ENCODE measurements around the gene MYRIP.
"Not testable (repeated sequence)": the region's sequence is repeated elsewhere in the genome, so short reads cannot be mapped to it uniquely, and the experiment has no call there.

Gene MYRIP

DNA sequence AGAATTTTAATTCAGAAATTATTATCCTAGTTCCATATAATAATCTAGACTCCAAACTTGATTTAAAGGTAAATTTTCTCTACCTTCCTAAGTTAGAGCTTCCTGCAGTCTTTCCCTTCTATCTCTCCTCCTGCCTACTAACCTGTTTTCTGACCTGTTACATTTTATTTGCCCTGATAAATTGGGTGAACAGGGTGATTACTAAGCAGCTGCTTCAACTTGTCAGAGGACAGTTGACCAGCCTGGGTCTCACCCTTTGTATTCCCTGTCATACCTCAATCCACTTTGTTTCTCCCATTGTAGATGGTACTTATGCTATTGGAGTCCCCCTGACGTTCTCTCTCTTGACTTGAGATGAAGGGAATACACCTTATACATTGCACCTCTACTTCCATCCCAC lies 28.4 kb upstream of the MYRIP start:
- no peak overlapping the region for H3K27ac ChIP-seq (ENCODE audit: insufficient read depth, low read length, poor library complexity, severe bottlenecking)
- no peaks in the 10 kb centered on the region for H3K36me3 ChIP-seq (ENCODE audit: control insufficient read depth, insufficient read depth, low read length)
- H3K4me3 ChIP-seq (ENCODE audit: insufficient read depth, low read depth, low read length, poor library complexity, severe bottlenecking): no peak overlapping the region
- no peaks in the 10 kb centered on the region for H3K9me3 ChIP-seq (ENCODE audit: control insufficient read depth, low read length)
- no peaks in the 10 kb centered on the region for H3K27me3 ChIP-seq (replicated peaks; ENCODE audit: control insufficient read depth, insufficient read depth, low read length, poor library complexity, severe bottlenecking)
- DNase-seq: no peak
- no peaks in the 10 kb centered on the region for H3K4me1 ChIP-seq (ENCODE audit: control insufficient read depth, insufficient read depth, low read length, poor library complexity, severe bottlenecking)

DNA sequence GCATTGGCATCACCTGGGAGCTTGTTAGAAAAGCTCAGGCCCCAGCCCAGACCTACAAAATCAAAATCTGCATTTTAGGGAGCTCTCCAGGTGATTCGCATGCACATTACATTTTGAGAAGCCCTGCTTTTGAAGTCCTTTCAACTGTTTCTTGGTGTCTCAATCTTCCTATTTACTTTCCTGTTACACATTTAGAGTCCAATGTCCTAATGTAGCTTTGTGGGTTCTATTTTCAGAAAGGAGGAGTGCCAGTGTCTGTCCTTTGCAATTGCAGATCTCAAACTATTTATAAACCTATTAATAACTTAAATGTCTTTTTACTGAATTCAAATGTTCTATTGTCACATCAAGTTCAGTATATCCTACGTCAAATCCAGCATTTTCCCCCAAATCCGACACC lies 27.8 kb upstream of the MYRIP start:
- H3K36me3 ChIP-seq (ENCODE audit: control insufficient read depth, insufficient read depth, low read length): no peaks in the 10 kb centered on the region
- no peak overlapping the region for H3K4me3 ChIP-seq (ENCODE audit: insufficient read depth, low read depth, low read length, poor library complexity, severe bottlenecking)
- H3K27me3 ChIP-seq (replicated peaks; ENCODE audit: control insufficient read depth, insufficient read depth, low read length, poor library complexity, severe bottlenecking): no peaks in the 10 kb centered on the region
- no peaks in the 10 kb centered on the region for H3K4me1 ChIP-seq (ENCODE audit: control insufficient read depth, insufficient read depth, low read length, poor library complexity, severe bottlenecking)
- H3K9me3 ChIP-seq (ENCODE audit: control insufficient read depth, low read length): no peaks in the 10 kb centered on the region
- no peak for DNase-seq
- H3K27ac ChIP-seq (ENCODE audit: insufficient read depth, low read length, poor library complexity, severe bottlenecking): no peak overlapping the region

DNA sequence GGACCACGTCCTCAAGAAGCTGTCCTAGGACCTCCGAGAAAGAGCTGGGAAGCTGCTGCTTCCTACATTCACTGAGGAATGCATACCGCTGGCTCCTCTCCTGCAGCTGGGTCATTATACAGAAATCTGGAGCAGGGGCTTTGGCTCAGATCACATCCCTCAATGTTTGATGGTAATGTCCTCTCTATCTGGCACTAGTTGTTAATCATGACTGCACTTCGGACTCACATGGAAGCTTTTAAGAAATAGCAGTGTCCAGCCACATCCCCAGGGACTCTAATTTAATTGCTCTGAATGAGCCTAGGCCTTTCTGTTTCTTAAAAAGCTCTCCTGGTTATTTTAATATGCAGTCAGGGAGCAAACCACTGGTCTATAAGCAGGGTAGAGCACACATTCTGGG lies 25.7 kb upstream of the MYRIP start:
- H3K4me1 ChIP-seq (ENCODE audit: control insufficient read depth, insufficient read depth, low read length, poor library complexity, severe bottlenecking): no peaks in the 10 kb centered on the region
- H3K27me3 ChIP-seq (replicated peaks; ENCODE audit: control insufficient read depth, insufficient read depth, low read length, poor library complexity, severe bottlenecking): no peaks in the 10 kb centered on the region
- H3K36me3 ChIP-seq (ENCODE audit: control insufficient read depth, insufficient read depth, low read length): no peaks in the 10 kb centered on the region
- H3K9me3 ChIP-seq (ENCODE audit: control insufficient read depth, low read length): no peaks in the 10 kb centered on the region
- H3K4me3 ChIP-seq (ENCODE audit: insufficient read depth, low read depth, low read length, poor library complexity, severe bottlenecking): no peak overlapping the region
- no peak overlapping the region for H3K27ac ChIP-seq (ENCODE audit: insufficient read depth, low read length, poor library complexity, severe bottlenecking)
- no peak for DNase-seq

DNA sequence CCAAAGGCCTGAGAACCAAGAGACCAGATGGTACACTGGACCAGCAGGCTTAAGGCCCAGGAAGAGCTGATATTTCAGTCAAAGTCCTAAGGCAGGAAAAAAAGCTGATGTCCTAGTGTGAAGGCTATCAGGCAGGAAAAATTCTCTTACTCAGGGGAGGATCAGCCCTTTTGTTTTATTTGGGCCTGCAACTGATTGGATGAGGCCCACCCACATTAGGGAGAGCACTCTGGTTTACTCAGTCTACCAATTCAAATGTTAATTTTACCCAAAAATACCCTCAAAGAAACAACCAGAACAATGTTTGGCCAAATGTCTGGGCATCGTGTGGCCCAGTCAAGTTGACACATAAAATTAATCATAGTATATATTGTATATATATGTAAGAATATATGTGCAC lies 24.5 kb upstream of the MYRIP start:
- no peaks in the 10 kb centered on the region for H3K36me3 ChIP-seq (ENCODE audit: control insufficient read depth, insufficient read depth, low read length)

DNA sequence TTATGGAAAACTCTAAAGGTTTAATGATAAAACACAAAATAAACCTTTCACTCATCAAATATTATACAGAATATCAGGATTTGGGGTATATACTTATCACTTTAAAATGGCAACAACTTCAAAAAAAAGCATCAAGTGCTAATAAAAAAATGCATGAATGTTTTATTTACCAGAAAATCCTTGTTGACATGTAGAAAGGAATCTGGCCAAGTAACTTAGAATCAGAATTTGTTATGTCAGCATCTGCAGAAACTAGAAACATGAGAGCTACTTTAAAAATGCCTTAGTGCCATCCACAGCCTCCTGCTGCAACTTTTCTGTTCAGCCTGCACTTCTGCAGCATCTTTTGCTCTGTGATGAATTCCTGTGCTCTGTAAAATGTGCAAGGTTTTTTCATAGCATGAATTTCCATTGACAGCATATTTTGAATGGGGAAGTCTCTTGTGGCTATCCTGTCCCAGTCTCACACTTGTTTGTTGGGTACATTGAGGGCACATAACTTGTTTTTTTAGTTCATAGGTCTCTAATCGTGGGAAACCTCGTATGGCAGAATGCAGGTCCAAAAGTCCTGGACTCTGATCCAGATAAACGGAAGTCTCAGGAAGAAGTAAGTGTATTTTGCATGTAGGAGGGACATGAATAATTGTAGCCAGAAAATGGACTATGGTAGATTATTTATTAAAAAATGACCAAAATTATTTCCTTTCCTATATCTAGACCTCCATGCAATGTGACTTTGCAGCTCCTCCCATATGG lies 21.1 kb upstream of the MYRIP start:
- Histone ChIP-seq H3K36me3 (ENCODE audit: control insufficient read depth, insufficient read depth, low read length) (no peaks in the 10 kb centered on the region), H3K9me3 (ENCODE audit: control insufficient read depth, low read length) (no peaks in the 10 kb centered on the region), H3K4me1 (ENCODE audit: control insufficient read depth, insufficient read depth, low read length, poor library complexity, severe bottlenecking) (no peaks in the 10 kb centered on the region), H3K27me3 (replicated peaks; ENCODE audit: control insufficient read depth, insufficient read depth, low read length, poor library complexity, severe bottlenecking) (no peaks in the 10 kb centered on the region), H3K4me3 (ENCODE audit: insufficient read depth, low read depth, low read length, poor library complexity, severe bottlenecking) (no peak overlapping the region), H3K27ac (ENCODE audit: insufficient read depth, low read length, poor library complexity, severe bottlenecking) (no peak overlapping the region)
- DNase-seq: no peak

More for the DNA sequence above, 24.5 kb upstream of the MYRIP start:
- Histone ChIP-seq H3K4me3 (ENCODE audit: insufficient read depth, low read depth, low read length, poor library complexity, severe bottlenecking) (no peak overlapping the region), H3K27ac (ENCODE audit: insufficient read depth, low read length, poor library complexity, severe bottlenecking) (no peak overlapping the region), H3K9me3 (ENCODE audit: control insufficient read depth, low read length) (no peaks in the 10 kb centered on the region), H3K27me3 (replicated peaks; ENCODE audit: control insufficient read depth, insufficient read depth, low read length, poor library complexity, severe bottlenecking) (no peaks in the 10 kb centered on the region), H3K4me1 (ENCODE audit: control insufficient read depth, insufficient read depth, low read length, poor library complexity, severe bottlenecking) (no peaks in the 10 kb centered on the region)
- DNase-seq: no peak

DNA sequence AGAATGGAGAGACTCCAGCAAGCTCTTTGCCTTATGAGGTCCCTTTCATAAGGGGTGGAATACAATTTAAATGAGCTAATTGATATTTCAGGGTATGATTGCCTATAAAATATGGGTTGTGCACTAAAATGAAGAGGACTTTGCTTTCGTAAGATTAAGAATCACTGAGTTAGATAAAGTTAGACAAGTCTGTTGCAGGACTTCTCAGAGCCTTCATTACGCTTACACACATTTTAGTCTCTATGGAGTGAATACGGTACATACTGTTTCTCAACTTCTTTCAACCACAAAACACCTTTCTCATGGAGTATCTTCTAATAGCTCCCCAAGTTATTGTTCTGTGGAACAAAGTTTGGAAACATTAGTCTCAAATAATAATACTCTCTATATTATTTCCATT lies 17.8 kb upstream of the MYRIP start:
- no peak for DNase-seq
- Histone ChIP-seq H3K27ac (ENCODE audit: insufficient read depth, low read length, poor library complexity, severe bottlenecking) (no peak overlapping the region), H3K36me3 (ENCODE audit: control insufficient read depth, insufficient read depth, low read length) (no peaks in the 10 kb centered on the region), H3K27me3 (replicated peaks; ENCODE audit: control insufficient read depth, insufficient read depth, low read length, poor library complexity, severe bottlenecking) (no peaks in the 10 kb centered on the region), H3K4me1 (ENCODE audit: control insufficient read depth, insufficient read depth, low read length, poor library complexity, severe bottlenecking) (no peaks in the 10 kb centered on the region), H3K9me3 (ENCODE audit: control insufficient read depth, low read length) (no peaks in the 10 kb centered on the region), H3K4me3 (ENCODE audit: insufficient read depth, low read depth, low read length, poor library complexity, severe bottlenecking) (no peak overlapping the region)

DNA sequence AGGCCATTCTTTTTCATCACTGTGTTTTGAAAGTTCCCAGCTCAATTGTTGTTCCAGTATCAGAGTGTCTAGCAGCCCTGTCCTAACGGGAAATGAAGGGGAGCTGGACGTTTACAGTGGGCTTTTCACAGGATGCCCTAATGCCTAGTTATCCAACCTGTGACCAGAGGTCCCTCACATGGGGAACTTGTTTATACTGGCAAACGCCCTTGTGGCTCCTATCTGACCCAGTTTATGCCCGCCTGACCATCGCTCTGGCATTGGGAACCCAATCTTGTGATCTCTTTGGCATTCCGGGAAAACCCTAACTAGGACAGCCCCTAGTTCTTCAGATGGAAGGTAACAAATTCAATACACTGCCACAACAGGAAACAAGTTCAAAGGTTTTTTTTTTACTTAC lies 14.5 kb upstream of the MYRIP start:
- Histone ChIP-seq H3K27me3 (replicated peaks; ENCODE audit: control insufficient read depth, insufficient read depth, low read length, poor library complexity, severe bottlenecking) (no peaks in the 10 kb centered on the region), H3K4me3 (ENCODE audit: insufficient read depth, low read depth, low read length, poor library complexity, severe bottlenecking) (no peak overlapping the region), H3K36me3 (ENCODE audit: control insufficient read depth, insufficient read depth, low read length) (no peaks in the 10 kb centered on the region), H3K4me1 (ENCODE audit: control insufficient read depth, insufficient read depth, low read length, poor library complexity, severe bottlenecking) (no peaks in the 10 kb centered on the region), H3K27ac (ENCODE audit: insufficient read depth, low read length, poor library complexity, severe bottlenecking) (no peak overlapping the region), H3K9me3 (ENCODE audit: control insufficient read depth, low read length) (no peaks in the 10 kb centered on the region)
- no peak for DNase-seq

DNA sequence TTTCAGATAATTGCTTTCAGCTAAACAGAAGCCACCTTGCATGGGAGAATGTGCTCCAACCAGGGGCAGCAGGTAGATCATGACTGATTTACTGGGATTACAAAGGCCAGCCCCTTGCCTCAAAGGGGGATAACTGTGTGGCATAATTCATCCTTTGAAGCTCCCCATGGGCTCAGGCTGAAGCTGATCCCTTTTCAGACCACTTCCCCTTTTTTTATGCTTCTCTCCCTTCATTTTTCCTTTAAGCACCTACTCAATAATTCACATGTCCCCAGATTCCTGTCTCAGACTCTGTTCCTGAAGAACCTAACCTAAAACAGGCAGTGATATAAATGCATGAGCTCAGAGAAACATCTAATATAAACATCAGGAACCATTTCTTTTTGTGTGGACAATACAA lies 8.2 kb upstream of the MYRIP start:
- Histone ChIP-seq H3K27ac (ENCODE audit: insufficient read depth, low read length, poor library complexity, severe bottlenecking) (no peak overlapping the region), H3K27me3 (replicated peaks; ENCODE audit: control insufficient read depth, insufficient read depth, low read length, poor library complexity, severe bottlenecking) (no peaks in the 10 kb centered on the region), H3K4me1 (ENCODE audit: control insufficient read depth, insufficient read depth, low read length, poor library complexity, severe bottlenecking) (no peaks in the 10 kb centered on the region), H3K36me3 (ENCODE audit: control insufficient read depth, insufficient read depth, low read length) (no peaks in the 10 kb centered on the region), H3K4me3 (ENCODE audit: insufficient read depth, low read depth, low read length, poor library complexity, severe bottlenecking) (no peak overlapping the region), H3K9me3 (ENCODE audit: control insufficient read depth, low read length) (no peaks in the 10 kb centered on the region)
- DNase-seq: no peak

DNA sequence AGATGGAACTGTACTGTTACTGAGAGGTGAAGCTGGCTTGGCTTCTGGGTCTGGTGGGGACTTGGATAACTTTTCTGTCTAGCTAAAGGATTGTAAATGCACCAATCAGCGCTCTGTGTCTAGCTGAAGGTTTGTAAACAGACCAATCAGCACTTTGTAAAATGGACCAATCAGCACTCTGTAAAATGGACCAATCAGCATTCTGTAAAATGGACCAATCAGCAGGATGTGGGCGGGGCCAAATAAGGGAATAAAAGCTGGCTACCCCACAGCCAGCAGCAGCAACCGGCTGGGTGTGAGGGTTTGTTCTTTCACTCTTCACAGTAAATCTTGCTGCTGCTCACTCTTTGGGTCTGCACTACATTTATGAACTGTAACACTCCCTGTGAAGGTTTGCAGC lies 6.9 kb upstream of the MYRIP start:
- DNase-seq; H3K4me1 ChIP-seq (ENCODE audit: control insufficient read depth, insufficient read depth, low read length, poor library complexity, severe bottlenecking): not testable (repeated sequence)

DNA sequence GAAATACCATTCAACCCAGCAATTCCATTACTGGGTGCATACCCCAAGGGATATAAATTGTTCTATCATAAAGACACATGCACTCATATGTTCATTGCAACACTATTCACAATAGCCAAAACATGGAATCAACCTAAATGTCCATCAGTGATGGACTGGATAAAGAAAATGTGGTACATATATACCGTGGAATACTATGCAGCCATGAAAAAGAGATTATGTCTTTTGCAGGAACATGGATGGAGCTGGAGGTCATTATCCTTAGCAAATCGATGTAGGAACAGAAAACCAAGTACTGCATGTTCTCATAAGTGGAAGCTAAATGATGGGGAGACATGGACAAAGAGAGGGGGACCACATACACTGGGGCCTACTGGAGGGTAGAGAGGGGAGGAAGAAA lies 5.5 kb upstream of the MYRIP start:
- no peaks in the 10 kb centered on the region for H3K27me3 ChIP-seq (replicated peaks; ENCODE audit: control insufficient read depth, insufficient read depth, low read length, poor library complexity, severe bottlenecking)

More for the DNA sequence above, 6.9 kb upstream of the MYRIP start:
- H3K27me3 ChIP-seq (replicated peaks; ENCODE audit: control insufficient read depth, insufficient read depth, low read length, poor library complexity, severe bottlenecking); H3K4me3 ChIP-seq (ENCODE audit: insufficient read depth, low read depth, low read length, poor library complexity, severe bottlenecking); H3K9me3 ChIP-seq (ENCODE audit: control insufficient read depth, low read length); H3K36me3 ChIP-seq (ENCODE audit: control insufficient read depth, insufficient read depth, low read length); H3K27ac ChIP-seq (ENCODE audit: insufficient read depth, low read length, poor library complexity, severe bottlenecking): not testable (repeated sequence)

More for the DNA sequence above, 5.5 kb upstream of the MYRIP start:
- Histone ChIP-seq H3K36me3 (ENCODE audit: control insufficient read depth, insufficient read depth, low read length) (no peaks in the 10 kb centered on the region), H3K4me1 (ENCODE audit: control insufficient read depth, insufficient read depth, low read length, poor library complexity, severe bottlenecking) (no peaks in the 10 kb centered on the region), H3K4me3 (ENCODE audit: insufficient read depth, low read depth, low read length, poor library complexity, severe bottlenecking) (no peak overlapping the region), H3K9me3 (ENCODE audit: control insufficient read depth, low read length) (no peaks in the 10 kb centered on the region), H3K27ac (ENCODE audit: insufficient read depth, low read length, poor library complexity, severe bottlenecking) (no peak overlapping the region)
- DNase-seq: no peak

Data from effector memory CD4-positive, alpha-beta T cell (primary cell).